ENCODE data around the gene ACTN2.

ACTN2 gene

DNA sequence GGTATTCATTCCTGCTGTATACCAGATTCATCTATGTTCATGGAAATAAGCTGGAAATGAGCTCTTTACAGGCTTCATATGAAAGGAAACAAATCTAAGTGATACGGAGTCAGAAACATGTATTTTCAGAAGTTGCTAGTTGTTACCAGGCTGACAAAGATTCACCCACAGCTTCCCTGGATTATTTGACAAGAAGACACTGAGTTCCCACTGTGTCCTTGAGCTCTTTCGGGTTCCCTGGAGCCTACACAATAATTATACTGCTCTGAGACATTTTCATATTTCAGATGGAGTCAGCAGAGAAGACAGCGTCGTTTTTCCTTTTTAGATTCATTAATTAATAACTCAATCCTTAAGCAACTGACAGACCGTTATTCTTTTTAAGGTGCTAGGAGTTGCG, 79.5 kb downstream of the ACTN2 start:
- H3K4me3 ChIP-seq (ENCODE audit: low read depth, low read length) = no peak overlapping the region

GRCh38 chr1:236766506-236766905, 80.2 kb downstream of the ACTN2 start:
- H3K4me3 ChIP-seq (ENCODE audit: low read depth, low read length) = no peak overlapping the region

DNA sequence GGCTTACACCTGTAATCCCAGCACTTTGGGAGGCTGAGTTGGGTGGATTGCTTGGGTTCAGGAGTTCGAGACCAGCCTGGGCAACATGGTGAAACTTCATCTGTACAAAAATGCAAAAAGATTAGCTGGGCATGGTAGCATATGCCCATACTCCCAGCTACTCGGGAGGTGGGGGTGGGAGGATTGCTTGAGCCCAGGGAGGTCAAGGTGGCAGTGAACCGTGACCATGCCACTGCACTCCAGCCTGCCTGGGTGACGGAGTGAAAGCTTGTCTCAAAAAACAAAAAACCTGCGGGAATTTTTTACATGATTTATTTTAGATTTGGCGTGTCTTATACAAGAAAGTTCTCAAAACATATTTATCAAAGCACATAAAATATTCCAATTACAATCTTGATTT, 81.0 kb downstream of the ACTN2 start:
- no peak overlapping the region for H3K4me3 ChIP-seq (ENCODE audit: low read depth, low read length)

DNA sequence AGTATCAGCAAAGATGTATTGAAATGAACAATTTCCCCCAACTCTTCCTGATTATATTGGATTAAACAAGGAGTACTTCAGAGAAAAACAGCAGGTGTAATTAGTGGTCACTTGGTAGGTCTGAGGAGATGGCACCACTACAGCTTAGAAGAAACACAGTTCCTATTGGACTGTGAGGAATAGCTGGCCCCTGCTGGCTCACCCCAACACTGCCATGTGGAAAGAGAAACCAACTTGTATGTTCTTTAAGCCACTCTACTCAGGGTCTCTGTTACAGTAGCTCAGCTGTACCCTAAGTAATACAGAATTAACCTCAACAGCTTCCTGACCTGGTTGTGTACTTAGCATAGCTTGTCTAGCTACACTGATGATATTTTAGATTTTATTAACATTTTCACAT, 82.3 kb downstream of the ACTN2 start:
- no peak overlapping the region for H3K4me3 ChIP-seq (ENCODE audit: low read depth, low read length)

- no peak overlapping the region for H3K4me3 ChIP-seq (ENCODE audit: low read depth, low read length)
Observed at GRCh38 chr1:236773919-236774318, 87.6 kb downstream of the ACTN2 start.

DNA sequence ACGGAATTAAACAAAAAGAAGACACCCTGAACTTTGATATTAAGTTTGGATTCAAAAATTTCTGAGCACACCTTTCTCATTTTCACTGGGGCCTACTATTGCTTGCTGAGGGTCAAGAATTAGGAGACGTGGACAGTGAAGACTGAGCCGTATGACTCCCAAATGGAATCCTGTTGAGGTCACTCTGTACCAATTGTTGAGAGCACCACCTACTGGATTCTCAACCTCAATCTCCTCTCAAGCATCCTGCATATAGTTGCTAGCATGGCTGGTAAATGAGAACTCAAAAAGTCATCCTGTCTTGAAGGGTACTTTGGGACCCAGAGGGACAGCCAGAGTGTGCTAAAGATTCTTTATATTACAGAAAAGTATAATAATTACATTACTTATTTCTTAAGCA, 88.6 kb downstream of the ACTN2 start:
- H3K4me3 ChIP-seq (ENCODE audit: low read depth, low read length) = no peak overlapping the region

GRCh38 chr1:236779312-236779711, 93.0 kb downstream of the ACTN2 start:
- H3K4me3 ChIP-seq (ENCODE audit: low read depth, low read length) = no peak overlapping the region

- H3K4me3 ChIP-seq (ENCODE audit: low read depth, low read length) = no peak overlapping the region
Observed at GRCh38 chr1:236785477-236785876, 99.2 kb downstream of the ACTN2 start.

GRCh38 chr1:236786453-236786852, 100.2 kb downstream of the ACTN2 start:
- no peak overlapping the region for H3K4me3 ChIP-seq (ENCODE audit: low read depth, low read length)

- peak overlapping the region; percentile 94 for H3K4me3 ChIP-seq (ENCODE audit: low read depth, low read length)
Observed at GRCh38 chr1:236794585-236795034, 108.3 kb downstream of the ACTN2 start.

GRCh38 chr1:236795035-236795756, 108.9 kb downstream of the ACTN2 start, which contains the start of gene MTR:
MTR (plus strand) TSS chr1:236795292; CDS start chr1:236795704, 412 bp downstream.
- H3K4me3 ChIP-seq (ENCODE audit: low read depth, low read length) = peak within 1 kb of the TSS; percentile 94

DNA sequence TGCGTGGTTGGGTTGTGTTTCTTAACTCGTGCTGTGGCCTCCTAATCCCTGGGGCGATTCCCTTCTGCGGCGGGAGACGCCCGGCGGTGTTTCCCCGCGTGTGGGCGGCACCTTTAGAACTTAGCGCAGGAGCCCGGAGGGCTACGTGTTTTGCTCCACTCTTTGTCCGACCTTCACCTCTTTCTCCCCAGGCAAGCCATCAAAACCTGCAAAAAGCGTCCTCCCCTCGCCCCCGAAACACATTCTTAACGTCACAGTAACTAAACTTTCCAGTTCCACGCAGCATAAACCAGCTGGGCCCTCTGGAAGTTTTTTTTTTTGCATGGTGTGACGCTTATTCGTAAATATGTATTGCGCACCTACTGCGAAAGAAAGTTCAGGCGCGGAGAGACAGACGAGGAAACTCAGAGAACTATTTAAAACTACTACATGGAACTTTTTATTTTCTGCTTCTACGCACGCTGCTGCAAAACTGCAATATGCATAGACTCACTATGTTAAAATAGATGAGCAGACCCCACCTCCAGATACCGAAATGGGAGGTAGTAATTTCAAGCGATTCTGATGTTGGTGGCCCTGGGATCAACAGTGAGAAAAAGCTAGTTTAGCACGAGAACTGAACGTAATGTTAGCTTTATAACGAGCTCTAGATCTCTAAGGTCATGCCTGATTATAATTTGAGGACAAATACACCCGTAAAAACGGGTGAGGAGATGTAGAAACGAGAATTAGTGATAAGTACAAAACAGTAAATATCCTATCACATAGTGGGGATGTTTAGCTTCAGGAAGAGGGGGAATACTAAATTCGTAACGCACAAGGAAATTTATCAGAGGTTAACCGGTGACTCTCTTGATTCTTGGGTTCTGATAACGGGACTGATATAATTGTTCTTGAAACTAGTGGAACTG, 109.7 kb downstream of the ACTN2 start:
- H3K4me3 ChIP-seq (ENCODE audit: low read depth, low read length) = peak overlapping the region; percentile 94

DNA sequence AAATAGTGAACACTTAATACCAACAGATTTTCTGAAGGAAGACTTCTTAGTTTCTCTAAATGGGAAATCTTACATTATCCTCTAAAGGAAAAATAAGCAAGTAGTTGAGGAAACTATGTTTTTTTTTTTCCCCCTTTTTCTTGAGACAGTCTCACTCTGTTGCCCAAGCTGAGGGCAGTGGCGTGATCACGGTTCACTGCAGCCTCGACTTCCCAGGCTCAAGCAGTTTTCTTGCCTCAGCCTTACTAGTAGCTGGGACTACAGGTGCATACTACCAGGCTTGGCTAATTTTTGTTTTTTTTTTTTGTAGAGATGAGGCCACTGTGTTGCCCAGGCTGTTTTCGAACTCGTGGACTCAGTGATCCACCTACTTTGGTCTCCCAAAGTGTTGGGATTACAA, 112.7 kb downstream of the ACTN2 start:
- no peak overlapping the region for H3K4me3 ChIP-seq (ENCODE audit: low read depth, low read length)

- no peak overlapping the region for H3K4me3 ChIP-seq (ENCODE audit: low read depth, low read length)
Observed at GRCh38 chr1:236800002-236800620, 113.8 kb downstream of the ACTN2 start.

DNA sequence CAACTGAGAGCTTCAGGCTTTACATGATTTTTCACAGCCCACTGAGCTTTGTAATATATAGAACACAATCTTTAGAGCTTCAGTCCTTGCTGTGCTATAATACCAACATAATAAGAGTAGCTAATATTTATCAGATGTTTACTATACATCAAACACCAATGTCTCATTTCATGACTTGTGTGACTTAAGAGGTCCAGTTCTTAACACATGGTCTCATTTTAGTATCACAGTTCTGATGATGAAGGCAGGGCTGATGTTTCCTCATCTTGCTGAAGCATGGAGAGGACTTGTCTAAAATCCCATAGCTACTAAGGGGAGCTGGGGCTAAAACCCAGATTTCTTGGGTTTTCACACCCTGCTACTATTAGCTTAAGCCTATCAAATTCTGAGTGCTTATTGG, 114.3 kb downstream of the ACTN2 start:
- H3K4me3 ChIP-seq (ENCODE audit: low read depth, low read length) = no peak overlapping the region

- no peak overlapping the region for H3K4me3 ChIP-seq (ENCODE audit: low read depth, low read length)
Observed at GRCh38 chr1:236802264-236802663, 116.0 kb downstream of the ACTN2 start.

GRCh38 chr1:236806634-236807033, 120.3 kb downstream of the ACTN2 start:
- H3K4me3 ChIP-seq (ENCODE audit: low read depth, low read length) = no peak overlapping the region

DNA sequence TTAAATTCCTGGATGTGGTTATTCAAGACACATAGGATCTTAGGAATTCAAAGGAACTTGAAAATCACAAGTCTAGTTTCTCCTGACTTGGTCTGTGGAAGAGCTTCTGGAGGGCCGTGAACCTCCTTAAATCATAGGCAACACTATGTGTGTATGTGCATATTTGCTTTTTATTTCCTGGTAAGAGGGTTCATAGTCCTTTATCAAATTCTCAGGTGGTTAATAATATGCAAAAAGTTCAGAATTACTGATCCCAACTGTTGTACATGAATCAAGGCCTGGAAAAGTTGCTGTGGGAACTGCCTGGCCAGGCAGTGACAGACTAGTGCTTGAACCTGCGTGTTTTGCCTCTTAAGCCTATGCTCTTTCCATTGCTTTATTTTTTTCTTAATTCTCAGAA, 121.7 kb downstream of the ACTN2 start:
- no peak overlapping the region for H3K4me3 ChIP-seq (ENCODE audit: low read depth, low read length)

DNA sequence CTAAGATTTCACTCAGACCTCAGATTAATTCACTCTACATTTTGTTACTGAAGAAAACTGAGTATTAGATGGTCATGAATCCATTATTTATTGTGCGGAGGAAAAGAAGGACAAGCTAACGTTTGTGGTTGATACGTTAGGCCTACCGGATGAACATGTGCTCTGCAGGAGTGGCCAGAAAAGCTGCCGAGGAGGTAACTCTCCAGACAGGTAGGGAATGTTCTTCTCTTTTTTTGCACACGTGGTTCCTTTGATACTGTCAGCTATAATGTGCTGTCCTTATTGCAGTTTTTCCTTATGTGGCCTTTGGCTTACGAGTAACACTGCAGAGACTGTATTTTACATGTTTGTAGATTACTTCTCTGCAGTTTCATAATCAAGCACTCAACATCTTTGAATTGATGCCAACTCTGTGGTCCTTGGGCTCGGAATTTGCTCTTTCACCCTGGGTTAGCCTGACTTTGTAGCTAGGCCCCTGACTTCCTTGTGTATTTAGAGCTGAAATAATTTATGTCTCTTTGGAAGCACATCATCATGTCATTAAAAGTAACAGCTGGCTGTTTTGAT, 122.3 kb downstream of the ACTN2 start:
- no peak overlapping the region for H3K4me3 ChIP-seq (ENCODE audit: low read depth, low read length)

- no peak overlapping the region for H3K4me3 ChIP-seq (ENCODE audit: low read depth, low read length)
Observed at GRCh38 chr1:236809148-236809547, 122.8 kb downstream of the ACTN2 start.

DNA sequence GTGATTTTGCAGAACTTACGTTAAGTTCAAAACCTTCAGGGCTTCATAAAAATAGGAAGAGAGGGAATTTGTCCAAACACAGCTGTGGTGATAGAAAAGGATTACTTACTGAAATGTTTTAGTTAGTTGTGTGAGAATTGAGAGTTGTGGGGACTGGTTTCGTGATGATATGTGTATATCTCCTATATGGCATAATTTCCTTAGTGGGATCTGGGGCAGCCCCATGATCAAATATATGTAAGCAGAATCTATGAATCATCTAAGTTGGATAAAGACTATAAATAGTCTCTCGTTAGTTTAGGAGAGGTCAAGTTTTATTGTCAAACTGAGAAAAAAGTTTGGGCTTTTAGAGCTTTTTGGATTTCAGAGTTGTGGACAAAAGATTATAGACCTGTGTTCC, 123.7 kb downstream of the ACTN2 start:
- no peak overlapping the region for H3K4me3 ChIP-seq (ENCODE audit: low read depth, low read length)
